Immature natural killer cell (primary cell): ENCODE data around the gene PSMG4. TPM values are rescaled to one million over a fixed set of nuclear protein-coding genes. Genes with fewer than 3 reads are reported as not detected.

ENCODE experiments used
- DNase-seq, 3 donors: peaks; one replicate each; pipeline ENCODE4 v3.0.0; 2022; ENCODE audit warnings: mixed read lengths in 1 of 3
- H3K27ac Mint-ChIP-seq, 6 donors: one replicate each; pipeline ENCODE4 v1.8.0; 2020; ENCODE audit warnings: mixed read lengths in 6 of 6, mild to moderate bottlenecking in 5 of 6, inconsistent platforms in 4 of 6, moderate library complexity in 3 of 6
- H3K27me3 Mint-ChIP-seq, 3 donors: one replicate each; pipeline ENCODE4 v1.8.0; 2020 to 2021; ENCODE audit warnings: low read depth in 3 of 3, mild to moderate bottlenecking in 3 of 3, mixed read lengths in 3 of 3, moderate library complexity in 3 of 3, inconsistent platforms in 1 of 3
- H3K36me3 Mint-ChIP-seq, 3 donors: one replicate each; pipeline ENCODE4 v1.8.0; 2020; ENCODE audit warnings: mixed read lengths in 3 of 3, inconsistent platforms in 2 of 3, mild to moderate bottlenecking in 2 of 3
- H3K4me1 Mint-ChIP-seq, 2 donors: one replicate each; pipeline ENCODE4 v1.8.0; 2020; ENCODE audit warnings: inconsistent platforms in 2 of 2, mild to moderate bottlenecking in 2 of 2, mixed read lengths in 2 of 2, moderate library complexity in 1 of 2
- H3K4me3 Mint-ChIP-seq, 5 donors: one replicate each; pipeline ENCODE4 v1.8.0; 2020; ENCODE audit warnings: mild to moderate bottlenecking in 5 of 5, mixed read lengths in 5 of 5, inconsistent platforms in 3 of 5, moderate library complexity in 3 of 5
- H3K9me3 Mint-ChIP-seq, 6 donors: one replicate each; pipeline ENCODE4 v1.8.0; 2020; ENCODE audit warnings: mild to moderate bottlenecking in 6 of 6, mixed read lengths in 6 of 6, inconsistent platforms in 4 of 6, moderate library complexity in 3 of 6
- polyA plus RNA-seq, 3 donors: library from polyadenylated mRNA; unstranded; fragments of 300-500 nt; fragmentation: Illumina TruSeq; gene quantifications; one replicate each; pipeline ENCODE4 v1.2.3, GENCODE V29; 2021

The PSMG4 gene
- polyA plus RNA-seq, 3 donors from 2014 or later = 28.6 to 45.7 (median 29.6) TPM

- DNase-seq = no peak
- Mint-ChIP-seq H3K9me3 (no peaks in the 10 kb centered on the region), H3K27me3 (no peaks in the 10 kb centered on the region), H3K36me3 (peaks cover 0 to 5% (median 0%) of the 10 kb centered on the region in 3 donors), H3K27ac (no peak overlapping the region), H3K4me1 (peaks cover 4 to 7% of the 10 kb centered on the region in 2 donors), H3K4me3 (no peak overlapping the region)
Measured at GRCh38 chr6:3278691-3279090, 19.9 kb downstream of the PSMG4 start.

- DNase-seq = no peak
Measured at GRCh38 chr6:3280091-3280490, 21.3 kb downstream of the PSMG4 start.

GRCh38 chr6:3280866-3281465 lies 22.2 kb downstream of the PSMG4 start:
- no peaks in the 10 kb centered on the region for H3K27me3 Mint-ChIP-seq
- no peaks in the 10 kb centered on the region for H3K9me3 Mint-ChIP-seq
- peaks cover 4 to 7% of the 10 kb centered on the region in 2 donors for H3K4me1 Mint-ChIP-seq
- DNase-seq = no peak
- no peak overlapping the region for H3K4me3 Mint-ChIP-seq
- H3K27ac Mint-ChIP-seq = no peak overlapping the region
- H3K36me3 Mint-ChIP-seq = peaks cover 0 to 5% (median 0%) of the 10 kb centered on the region in 3 donors

More at GRCh38 chr6:3280091-3280490, 21.3 kb downstream of the PSMG4 start:
- H3K27ac Mint-ChIP-seq = no peak overlapping the region
- H3K36me3 Mint-ChIP-seq = peaks cover 0 to 5% (median 0%) of the 10 kb centered on the region in 3 donors
- no peaks in the 10 kb centered on the region for H3K27me3 Mint-ChIP-seq
- H3K4me1 Mint-ChIP-seq = peaks cover 4 to 7% of the 10 kb centered on the region in 2 donors
- H3K9me3 Mint-ChIP-seq = no peaks in the 10 kb centered on the region
- H3K4me3 Mint-ChIP-seq = no peak overlapping the region

DNA sequence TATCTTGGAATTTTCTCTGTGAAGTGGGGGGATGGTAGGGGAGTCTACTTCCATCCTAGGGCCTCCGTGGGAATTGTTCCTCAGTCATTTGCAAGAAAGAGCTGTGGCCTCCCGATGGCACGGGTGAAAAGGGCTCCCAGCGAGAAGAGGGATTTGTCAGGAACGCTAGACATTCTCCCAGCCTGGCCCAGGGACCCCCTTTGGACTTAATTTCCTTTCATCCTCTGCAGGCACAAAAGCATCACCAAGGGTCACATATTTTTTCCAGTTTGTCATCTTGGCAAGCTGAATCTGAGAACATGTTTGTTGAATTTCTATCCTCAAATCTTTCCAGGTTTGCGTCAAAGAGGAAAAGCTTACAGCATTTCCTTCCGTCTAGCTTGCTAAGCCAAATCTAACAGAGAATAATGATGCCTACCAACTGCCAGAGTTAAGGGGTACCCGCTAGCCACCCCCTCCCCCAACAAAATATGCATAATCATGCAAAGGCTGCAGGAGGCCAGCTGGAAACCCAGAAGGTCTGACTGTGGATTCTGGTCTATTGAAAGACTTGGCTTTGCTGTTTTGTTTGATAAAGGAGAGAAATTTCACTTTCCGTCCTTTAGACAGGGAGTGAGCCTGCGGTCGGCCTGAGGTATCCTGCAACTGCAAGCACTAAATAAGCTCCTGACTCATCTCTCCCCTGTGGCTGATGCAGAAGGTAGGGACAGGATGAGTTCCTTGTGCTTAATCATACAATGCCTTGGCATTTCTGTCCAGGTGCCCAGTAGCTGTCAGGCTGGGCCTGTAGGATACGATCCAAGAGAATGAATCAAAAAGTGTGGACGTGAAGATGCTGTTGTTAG lies 23.1 kb downstream of the PSMG4 start:
- Mint-ChIP-seq H3K36me3 (peaks cover 0 to 5% (median 0%) of the 10 kb centered on the region in 3 donors), H3K4me1 (peaks cover 4 to 7% of the 10 kb centered on the region in 2 donors), H3K4me3 (no peak overlapping the region), H3K27me3 (no peaks in the 10 kb centered on the region), H3K27ac (no peak overlapping the region), H3K9me3 (no peaks in the 10 kb centered on the region)
- no peak for DNase-seq

- peaks cover 4 to 7% of the 10 kb centered on the region in 2 donors for H3K4me1 Mint-ChIP-seq
Measured at GRCh38 chr6:3282476-3283236, 23.9 kb downstream of the PSMG4 start.

GRCh38 chr6:3283241-3283640 lies 24.5 kb downstream of the PSMG4 start:
- peaks cover 4 to 7% of the 10 kb centered on the region in 2 donors for H3K4me1 Mint-ChIP-seq
- H3K4me3 Mint-ChIP-seq = no peak overlapping the region
- H3K9me3 Mint-ChIP-seq = no peaks in the 10 kb centered on the region
- DNase-seq = no peak
- H3K27ac Mint-ChIP-seq = no peak overlapping the region
- H3K36me3 Mint-ChIP-seq = peaks cover 0 to 5% (median 0%) of the 10 kb centered on the region in 3 donors
- H3K27me3 Mint-ChIP-seq = no peaks in the 10 kb centered on the region

More at GRCh38 chr6:3282476-3283236, 23.9 kb downstream of the PSMG4 start:
- Mint-ChIP-seq H3K27me3 (no peaks in the 10 kb centered on the region), H3K27ac (no peak overlapping the region), H3K4me3 (no peak overlapping the region), H3K9me3 (no peaks in the 10 kb centered on the region), H3K36me3 (peaks cover 0 to 5% (median 0%) of the 10 kb centered on the region in 3 donors)
- DNase-seq = no peak

GRCh38 chr6:3283641-3284435 lies 25.1 kb downstream of the PSMG4 start:
- Mint-ChIP-seq H3K9me3 (no peaks in the 10 kb centered on the region), H3K4me1 (peaks cover 4 to 7% of the 10 kb centered on the region in 2 donors), H3K4me3 (no peak overlapping the region), H3K36me3 (peaks cover 0 to 5% (median 0%) of the 10 kb centered on the region in 3 donors), H3K27me3 (no peaks in the 10 kb centered on the region), H3K27ac (no peak overlapping the region)
- DNase-seq = no peak

GRCh38 chr6:3284436-3284876 lies 25.7 kb downstream of the PSMG4 start:
- no peak for DNase-seq
- H3K27me3 Mint-ChIP-seq = no peaks in the 10 kb centered on the region
- no peaks in the 10 kb centered on the region for H3K9me3 Mint-ChIP-seq
- no peak overlapping the region for H3K27ac Mint-ChIP-seq
- no peak overlapping the region for H3K4me3 Mint-ChIP-seq
- H3K36me3 Mint-ChIP-seq = peaks cover 0 to 5% (median 0%) of the 10 kb centered on the region in 3 donors
- peaks cover 4 to 5% of the 10 kb centered on the region in 2 donors for H3K4me1 Mint-ChIP-seq

- H3K27me3 Mint-ChIP-seq = no peaks in the 10 kb centered on the region
- no peaks in the 10 kb centered on the region for H3K36me3 Mint-ChIP-seq
- H3K4me1 Mint-ChIP-seq = no peaks in the 10 kb centered on the region
- H3K4me3 Mint-ChIP-seq = no peak overlapping the region
- H3K27ac Mint-ChIP-seq = no peak overlapping the region
- no peak for DNase-seq
- H3K9me3 Mint-ChIP-seq = no peaks in the 10 kb centered on the region
Measured at GRCh38 chr6:3285049-3285639, 26.4 kb downstream of the PSMG4 start.

- H3K27ac Mint-ChIP-seq = no peak overlapping the region
- no peak overlapping the region for H3K4me3 Mint-ChIP-seq
- no peak for DNase-seq
- no peaks in the 10 kb centered on the region for H3K4me1 Mint-ChIP-seq
- no peaks in the 10 kb centered on the region for H3K27me3 Mint-ChIP-seq
- H3K36me3 Mint-ChIP-seq = no peaks in the 10 kb centered on the region
- H3K9me3 Mint-ChIP-seq = no peaks in the 10 kb centered on the region
Measured at GRCh38 chr6:3285732-3286131, 27.0 kb downstream of the PSMG4 start.

GRCh38 chr6:3286641-3287171 lies 28.0 kb downstream of the PSMG4 start:
- no peak for DNase-seq
- Mint-ChIP-seq H3K4me3 (no peak overlapping the region), H3K9me3 (no peaks in the 10 kb centered on the region), H3K36me3 (no peaks in the 10 kb centered on the region), H3K27ac (no peak overlapping the region), H3K4me1 (no peaks in the 10 kb centered on the region), H3K27me3 (no peaks in the 10 kb centered on the region)

DNA sequence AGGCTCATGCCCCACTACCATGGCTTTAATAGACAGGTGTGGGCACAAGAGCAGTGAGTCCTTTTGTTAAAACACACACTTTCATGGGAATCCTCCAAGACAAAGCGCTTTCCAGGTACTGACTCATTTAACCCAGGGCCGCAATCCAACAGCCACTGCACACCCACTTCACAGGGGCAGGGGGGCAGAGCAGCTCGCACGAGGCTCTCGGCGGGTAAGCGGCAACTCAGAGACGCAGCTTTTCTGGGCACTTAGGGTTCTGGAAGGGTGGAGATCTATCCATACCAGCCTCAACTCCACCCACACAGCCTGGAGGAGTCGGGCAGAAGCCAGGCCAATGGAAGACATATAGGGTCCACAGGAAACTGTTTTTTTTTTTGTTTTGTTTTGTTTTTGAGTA lies 28.6 kb downstream of the PSMG4 start:
- H3K27ac Mint-ChIP-seq = no peak overlapping the region
- no peaks in the 10 kb centered on the region for H3K27me3 Mint-ChIP-seq
- no peak for DNase-seq
- H3K4me3 Mint-ChIP-seq = no peak overlapping the region
- no peaks in the 10 kb centered on the region for H3K4me1 Mint-ChIP-seq
- no peaks in the 10 kb centered on the region for H3K36me3 Mint-ChIP-seq
- H3K9me3 Mint-ChIP-seq = no peaks in the 10 kb centered on the region
